GM21737 (cell line): ENCODE measurements around the gene TWSG1.

Experiments used
- ATAC-seq: cut with Tn5 transposase; IDR thresholded peaks from one replicate; pipeline ENCODE4 v1.9.1; 2021; ENCODE audit warnings: mild to moderate bottlenecking, moderate library complexity; ENCODE audit not compliant: unreplicated experiment

Gene TWSG1

GRCh38 chr18:9334329-9334972 is at the start of gene TWSG1:
Gene TWSG1 (plus strand): TSS chr18:9334773. CDS start chr18:9337230, 2,457 bp downstream.
- peak; percentile 81 for ATAC-seq

GRCh38 chr18:9285604-9286003 is 49.0 kb upstream of the TWSG1 start:
- no peak for ATAC-seq

- no peak for ATAC-seq
Measured at GRCh38 chr18:9287036-9287435, 47.5 kb upstream of the TWSG1 start.

- ATAC-seq = no peak
Measured at GRCh38 chr18:9289698-9290097, 44.9 kb upstream of the TWSG1 start.

GRCh38 chr18:9290156-9290555 is 44.4 kb upstream of the TWSG1 start:
- ATAC-seq = no peak

GRCh38 chr18:9292047-9292446 is 42.5 kb upstream of the TWSG1 start:
- ATAC-seq = no peak

GRCh38 chr18:9293948-9294347 is 40.6 kb upstream of the TWSG1 start:
- ATAC-seq = no peak

GRCh38 chr18:9296233-9297006 is 38.2 kb upstream of the TWSG1 start:
- no peak for ATAC-seq

GRCh38 chr18:9297007-9297393 is 37.6 kb upstream of the TWSG1 start:
- ATAC-seq = no peak

- ATAC-seq = no peak
Measured at GRCh38 chr18:9304388-9305070, 30.0 kb upstream of the TWSG1 start.

- no peak for ATAC-seq
Measured at GRCh38 chr18:9319333-9319732, 15.2 kb upstream of the TWSG1 start.

- ATAC-seq = no peak
Measured at GRCh38 chr18:9321017-9321452, 13.5 kb upstream of the TWSG1 start.

GRCh38 chr18:9321736-9322135 is 12.8 kb upstream of the TWSG1 start:
- ATAC-seq = no peak

- ATAC-seq = no peak
Measured at GRCh38 chr18:9322744-9323143, 11.8 kb upstream of the TWSG1 start.

- ATAC-seq = no peak
Measured at GRCh38 chr18:9323750-9324445, 10.7 kb upstream of the TWSG1 start.

- no peak for ATAC-seq
Measured at GRCh38 chr18:9325716-9326115, 8.9 kb upstream of the TWSG1 start.

- no peak for ATAC-seq
Measured at GRCh38 chr18:9328776-9329175, 5.8 kb upstream of the TWSG1 start.

- no peak for ATAC-seq
Measured at GRCh38 chr18:9329471-9329870, 5.1 kb upstream of the TWSG1 start.

GRCh38 chr18:9330419-9330818 is 4.2 kb upstream of the TWSG1 start:
- no peak for ATAC-seq

GRCh38 chr18:9333441-9334328 is 888 bp upstream of the TWSG1 start:
- ATAC-seq = peak; percentile 34
